Right renal cortex interstitium (tissue), 3 donors: ENCODE measurements around the gene PTGES3. TPM values are rescaled to one million over a fixed set of nuclear protein-coding genes. Genes with fewer than 3 reads are reported as not detected.
"Not testable (repeated sequence)": the region's sequence is repeated elsewhere in the genome, so short reads cannot be mapped to it uniquely, and the experiment has no call there.

Experiments
- DNase-seq, 3 donors: peaks; one replicate each; pipeline ENCODE4 v3.0.0-alpha.2; 2013; ENCODE audit warnings: low read depth in 3 of 3, low spot score in 2 of 3
- polyA plus RNA-seq, 3 donors: library from polyadenylated mRNA; unstranded; fragments of 120-200 nt; gene quantifications; one replicate each; pipeline ENCODE4 v1.2.1, GENCODE V29; 2013; ENCODE audit not compliant: insufficient read length in 3 of 3

The PTGES3 gene
- polyA plus RNA-seq, 3 donors: 335 to 363 (median 347) TPM

DNA sequence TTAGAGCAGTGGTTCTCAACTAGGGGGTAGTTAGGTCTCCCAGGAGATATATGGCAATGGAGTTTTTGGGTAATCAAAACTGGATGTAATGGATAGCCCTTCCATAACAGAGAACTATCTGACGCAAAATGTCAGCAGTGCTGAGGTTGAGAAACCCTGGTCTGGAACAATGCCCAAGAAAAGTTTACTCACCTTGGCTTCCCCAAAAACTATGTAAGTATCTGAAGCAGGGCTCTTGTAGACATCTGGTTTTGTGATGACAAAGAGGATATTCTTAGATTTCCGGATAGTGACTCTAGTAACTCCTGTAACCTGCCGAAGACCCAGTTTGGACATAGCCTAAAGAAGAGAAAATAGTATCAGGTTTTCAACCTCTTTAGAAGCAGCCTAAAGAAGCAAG lies 25.3 kb upstream of the PTGES3 start:
- no peak for DNase-seq

DNA sequence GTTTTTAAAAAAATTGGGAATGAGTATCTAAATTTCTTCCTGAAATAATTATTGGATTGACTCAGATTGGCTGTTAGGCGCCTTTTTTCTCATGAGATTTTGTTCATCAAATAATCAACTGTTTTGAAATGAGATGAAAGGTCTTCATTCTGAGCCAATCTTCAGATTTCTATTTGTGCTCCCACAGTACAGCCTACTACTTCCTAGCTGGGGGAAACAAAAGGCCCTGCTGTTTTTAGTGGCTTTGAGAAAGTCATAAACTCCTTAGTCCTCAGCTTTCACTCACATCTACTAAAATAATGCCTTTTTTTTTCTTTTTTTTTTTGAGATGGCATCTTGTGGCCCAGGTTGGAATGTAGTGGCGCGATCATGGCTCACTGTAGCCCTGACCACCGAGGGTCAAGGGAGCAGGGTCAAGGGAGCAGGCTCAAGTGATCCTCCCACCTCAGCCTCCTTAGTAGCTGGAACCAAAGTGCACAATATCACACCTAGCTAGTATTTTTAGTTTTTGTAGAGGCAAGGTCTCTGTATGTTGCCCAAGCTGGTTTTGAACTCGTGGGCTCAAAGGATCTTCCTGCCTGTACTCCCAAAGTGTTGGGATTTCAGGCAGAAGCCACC lies 21.8 kb upstream of the PTGES3 start:
- DNase-seq: no peak

DNA sequence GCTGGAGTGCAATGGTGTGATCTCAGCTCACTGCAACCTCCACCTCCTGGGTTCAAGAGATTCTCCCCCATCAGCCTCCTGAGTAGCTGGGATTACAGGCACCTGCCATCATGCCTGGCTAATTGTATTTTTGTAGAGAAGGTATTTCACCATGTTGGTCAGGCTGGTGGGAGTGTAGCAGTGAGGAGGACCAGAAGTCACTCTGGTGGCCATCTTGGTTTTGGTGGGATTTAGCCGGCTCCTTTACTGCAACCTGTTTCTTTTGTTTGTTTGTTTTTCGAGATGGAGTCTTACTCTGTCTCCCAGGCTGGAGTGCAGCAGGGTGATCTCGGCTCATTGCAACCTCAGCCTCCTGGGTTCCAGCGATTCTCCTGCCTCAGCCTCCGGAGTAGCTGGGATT lies 16.4 kb upstream of the PTGES3 start:
- not testable (repeated sequence) for DNase-seq

DNA sequence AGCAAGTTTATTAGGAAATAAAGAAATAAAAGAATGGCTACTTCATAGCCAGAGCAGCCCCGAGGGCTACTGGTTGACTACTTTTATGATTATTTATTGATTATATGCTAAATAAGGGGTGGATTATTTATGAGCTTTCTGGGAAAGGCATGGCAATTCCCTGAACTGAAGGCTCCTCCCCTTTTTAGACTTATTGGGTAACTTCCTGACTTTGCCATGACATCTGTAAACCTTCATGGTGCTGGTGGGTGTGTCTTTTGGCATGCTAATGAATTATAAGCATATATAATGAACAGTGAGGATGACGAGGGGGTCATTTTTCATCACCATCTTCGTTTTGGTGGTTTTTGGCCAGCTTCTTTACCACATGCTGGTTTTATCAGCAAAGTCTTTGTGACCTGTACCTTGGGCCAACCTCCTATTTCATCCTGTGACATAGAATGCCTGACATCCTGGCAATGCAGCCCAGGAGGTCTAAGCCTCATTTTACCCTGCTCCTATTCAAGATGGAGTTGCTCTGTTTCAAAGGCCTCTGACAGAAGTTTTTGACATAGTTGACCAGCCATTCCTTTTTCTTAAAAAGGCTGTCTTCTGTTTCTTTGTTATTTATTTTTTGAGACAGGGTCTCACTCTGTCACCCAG lies 11.1 kb upstream of the PTGES3 start:
- DNase-seq: no peak

DNA sequence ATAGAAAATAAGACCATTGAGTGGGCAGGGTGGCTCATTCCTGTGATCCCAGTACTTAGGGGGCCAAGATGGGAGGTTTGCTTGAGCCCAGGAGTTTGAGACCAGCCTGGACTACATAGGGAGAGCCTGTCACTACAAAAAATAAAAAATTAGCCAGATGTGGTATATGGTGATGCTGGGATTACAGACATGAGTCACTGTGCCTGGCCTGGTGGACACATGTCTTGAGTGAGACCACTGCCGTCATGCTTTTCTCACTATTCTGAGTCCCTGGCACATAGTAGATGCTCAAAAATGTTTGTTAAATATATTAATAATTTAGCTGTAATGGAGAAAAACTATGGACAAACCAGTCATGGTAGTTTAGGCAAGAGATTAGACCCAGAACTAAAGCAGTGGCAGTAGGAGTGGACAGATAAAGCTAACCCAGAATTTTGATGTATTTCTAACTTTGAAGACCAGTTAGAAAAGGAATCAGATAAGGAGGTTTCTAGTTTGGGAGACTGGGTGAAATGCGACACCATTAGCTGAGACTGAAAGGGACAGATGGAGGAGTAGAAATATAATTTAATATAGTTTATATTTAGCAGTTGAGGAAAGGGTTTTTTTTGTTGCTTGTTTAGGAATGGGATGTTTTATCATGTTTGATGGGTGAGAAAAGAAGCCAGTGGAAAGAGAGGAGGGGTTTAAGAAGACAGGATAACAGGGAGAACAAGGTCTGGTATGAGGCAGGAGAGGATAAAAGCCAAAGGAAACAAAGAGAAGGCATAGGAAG lies 7.4 kb upstream of the PTGES3 start:
- no peak for DNase-seq

DNA sequence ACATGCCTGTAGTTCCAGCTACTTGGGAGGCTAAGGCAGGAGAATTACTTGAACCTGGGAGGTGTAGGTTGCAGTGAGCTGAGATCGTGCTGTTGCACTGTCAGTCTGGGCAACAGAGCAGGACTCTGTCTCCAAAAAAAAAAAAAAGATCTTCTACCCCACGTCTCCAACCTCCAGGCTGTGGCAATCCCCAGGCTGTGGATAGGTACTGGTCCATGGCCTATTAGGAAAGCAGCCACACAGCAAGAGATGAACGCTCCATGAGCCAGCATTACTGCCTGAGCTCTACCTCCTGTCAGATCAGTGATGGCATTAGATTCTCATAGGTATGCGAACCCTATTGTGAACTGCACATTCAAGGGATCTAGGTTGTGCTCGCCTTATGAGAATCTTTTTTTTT lies 6.1 kb upstream of the PTGES3 start:
- no peak for DNase-seq

DNA sequence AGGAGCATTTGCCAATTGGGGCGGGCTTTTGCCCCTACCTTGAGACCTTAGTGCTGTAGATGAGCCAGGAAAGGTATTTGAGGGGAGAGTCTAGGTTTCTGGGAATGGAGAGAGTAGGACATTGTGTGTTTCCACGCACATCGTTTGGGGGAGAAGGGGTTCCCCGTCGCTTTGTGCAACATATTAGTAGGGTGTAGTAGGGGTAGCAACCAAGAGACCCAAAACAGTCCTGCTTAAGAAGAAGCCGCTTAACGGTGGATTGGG lies 694 bp upstream of the PTGES3 start:
- DNase-seq: no peak

DNA sequence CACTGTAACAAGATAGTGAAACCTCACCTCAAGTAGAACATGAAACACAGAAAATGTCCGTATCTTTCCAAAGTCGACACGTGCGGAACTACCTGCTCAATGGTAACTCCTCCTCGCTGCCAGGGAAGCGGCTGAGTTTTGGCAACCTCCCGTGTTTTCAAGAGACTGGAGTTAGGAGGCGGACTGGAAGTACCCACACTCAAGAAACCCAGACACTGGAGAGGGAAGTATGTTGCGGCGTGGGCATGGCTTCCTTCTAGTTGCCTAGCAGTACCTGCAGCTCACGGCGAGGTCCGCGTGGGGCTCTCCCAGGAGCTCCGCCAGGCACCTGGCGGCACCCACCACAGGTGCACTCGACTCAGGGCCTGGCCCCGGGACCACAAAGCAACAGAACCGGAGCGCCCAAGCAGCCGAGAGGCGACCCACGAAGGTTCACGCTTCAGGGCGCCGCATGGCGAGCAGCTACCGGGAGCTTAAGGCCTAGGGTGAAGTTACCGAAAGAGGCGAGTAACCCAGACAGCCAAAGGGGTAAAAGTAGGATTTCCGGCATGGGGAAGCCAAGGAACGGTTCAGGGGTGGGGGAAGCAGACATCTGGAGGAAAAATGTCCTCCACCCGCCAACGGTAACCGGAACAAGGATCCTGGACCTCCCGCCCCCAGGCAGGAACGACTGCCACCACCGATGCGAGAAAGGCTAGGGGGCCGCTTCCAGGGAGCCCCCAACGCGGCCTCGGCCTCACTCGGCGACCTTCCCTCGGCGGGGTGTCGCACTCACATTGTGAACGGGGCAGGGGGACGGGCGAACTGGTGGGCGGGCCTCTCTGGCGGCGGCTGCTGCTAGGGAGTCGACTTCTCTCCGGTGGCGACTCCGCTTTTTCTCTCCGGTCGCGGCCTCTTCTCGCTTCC lies 608 bp downstream of the PTGES3 start:
- peak in 2 of 3 donors; percentile 21 to 27 for DNase-seq

DNA sequence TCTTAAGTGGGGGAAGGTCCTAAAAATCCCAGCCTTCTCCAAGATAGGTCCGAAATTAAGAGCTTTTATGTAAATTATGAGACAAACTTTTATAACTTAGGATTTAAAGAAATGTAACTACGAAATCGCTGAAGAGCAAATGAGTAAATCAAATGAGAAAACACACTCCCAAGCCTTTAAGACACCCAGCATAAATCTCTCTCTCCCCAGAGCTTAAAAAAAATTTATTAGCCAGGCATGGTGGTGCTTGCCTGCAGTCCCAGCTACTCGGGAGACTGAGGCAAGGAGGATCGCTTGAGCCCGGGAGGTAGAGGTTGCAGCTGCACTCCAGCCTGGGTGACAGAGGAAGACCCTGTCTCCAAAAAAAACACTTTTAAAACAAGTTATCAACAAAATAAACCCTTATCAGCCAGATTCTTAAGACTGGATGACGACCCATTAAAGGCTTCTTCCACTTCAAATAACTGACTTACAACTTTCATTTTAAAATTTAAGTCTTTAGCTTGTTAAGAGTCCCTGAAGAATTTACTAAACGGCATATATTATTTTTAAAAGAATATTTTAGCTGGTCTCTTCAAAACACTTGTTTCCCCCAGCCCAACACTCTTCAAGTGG lies 3.2 kb downstream of the PTGES3 start:
- peak in 2 of 3 donors; percentile 10 to 16 for DNase-seq

DNA sequence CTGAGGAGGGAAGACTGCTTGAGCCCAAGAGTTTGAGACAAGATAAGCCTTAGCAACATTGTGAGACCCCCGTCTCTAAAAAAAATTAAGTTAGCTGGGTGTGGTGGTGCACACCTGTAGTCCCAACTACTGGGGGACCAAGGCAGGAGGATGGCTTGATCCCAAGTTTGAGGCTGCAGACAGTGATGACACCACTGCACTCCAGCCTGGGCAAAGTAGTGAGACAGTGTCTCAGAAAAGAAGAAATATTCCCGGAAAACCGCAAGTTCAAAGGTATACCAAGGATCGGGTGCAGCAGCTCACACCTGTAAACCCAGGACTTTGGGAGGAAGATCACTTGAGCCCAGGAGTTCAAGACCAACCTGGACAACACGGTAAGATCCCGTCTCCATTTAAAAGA lies 5.8 kb downstream of the PTGES3 start:
- no peak for DNase-seq

DNA sequence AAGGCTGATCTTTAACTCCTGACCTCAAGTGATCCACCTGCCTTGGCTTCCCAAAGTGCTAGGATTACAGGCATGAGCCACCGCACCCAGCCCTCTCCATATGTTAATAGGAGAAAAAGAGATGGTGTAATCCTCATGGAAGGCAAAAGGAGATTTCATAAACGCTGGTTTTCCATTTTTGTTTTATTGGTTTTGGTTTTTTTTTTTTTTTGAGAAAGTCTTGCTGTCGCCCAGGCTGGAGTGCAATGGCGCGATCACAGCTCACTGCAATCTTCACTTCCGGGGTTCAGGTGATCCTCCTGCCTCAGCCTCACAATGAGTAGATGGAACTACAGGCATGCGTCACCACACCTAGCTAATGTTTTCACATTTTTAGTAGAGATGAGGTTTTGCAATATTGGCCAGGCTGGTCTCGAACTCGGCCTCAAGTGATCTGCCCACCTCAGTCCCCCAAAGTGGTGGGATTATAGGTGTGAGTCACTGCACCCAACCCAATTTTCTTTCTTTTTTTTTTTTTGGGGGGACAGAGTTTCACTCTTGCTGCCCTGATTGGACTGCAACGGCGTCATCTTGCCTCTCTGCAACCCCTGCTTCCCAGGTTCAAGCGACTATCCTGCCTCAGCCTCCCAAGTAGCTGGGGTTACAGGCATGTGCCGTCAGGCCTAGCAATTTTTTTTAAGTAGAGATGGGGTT lies 8.1 kb downstream of the PTGES3 start:
- DNase-seq: no peak

DNA sequence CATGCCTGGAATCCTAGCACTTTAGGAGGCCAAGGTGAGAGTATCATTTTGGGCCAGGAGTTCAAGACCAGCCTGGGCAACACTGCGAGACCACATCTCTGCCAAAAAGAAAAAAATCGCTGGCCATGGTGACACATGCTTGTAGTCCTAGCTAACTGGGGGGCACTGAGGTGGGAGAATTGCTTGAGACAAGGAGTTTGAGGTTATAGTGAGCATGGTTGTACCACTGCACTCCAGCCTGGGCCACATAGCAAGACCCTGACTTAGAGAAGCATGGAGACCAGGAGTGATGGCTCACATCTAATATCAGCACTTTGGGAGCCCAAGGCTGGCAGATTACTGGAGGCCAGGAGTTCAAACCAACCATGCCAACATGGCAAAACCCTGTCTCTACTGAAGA lies 9.2 kb downstream of the PTGES3 start:
- no peak for DNase-seq

DNA sequence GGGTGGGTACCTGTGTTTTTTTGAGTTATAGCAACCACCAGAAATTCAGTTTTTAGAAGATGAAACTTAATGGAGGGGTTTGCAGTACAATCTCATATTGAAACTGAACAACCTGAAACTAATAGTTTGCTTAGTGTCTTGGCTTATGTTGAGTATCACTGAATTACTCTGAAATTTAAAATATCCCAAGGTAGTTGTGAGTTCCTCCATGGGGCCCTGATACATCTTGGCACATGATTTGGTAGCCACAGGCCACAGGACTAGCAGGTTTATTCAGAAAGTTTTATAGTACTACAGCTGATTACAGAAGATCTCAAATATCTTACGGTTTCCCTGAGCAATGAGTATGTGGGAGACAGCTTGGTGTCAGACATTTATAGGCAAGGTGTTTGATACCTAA lies 10.4 kb downstream of the PTGES3 start:
- no peak for DNase-seq

DNA sequence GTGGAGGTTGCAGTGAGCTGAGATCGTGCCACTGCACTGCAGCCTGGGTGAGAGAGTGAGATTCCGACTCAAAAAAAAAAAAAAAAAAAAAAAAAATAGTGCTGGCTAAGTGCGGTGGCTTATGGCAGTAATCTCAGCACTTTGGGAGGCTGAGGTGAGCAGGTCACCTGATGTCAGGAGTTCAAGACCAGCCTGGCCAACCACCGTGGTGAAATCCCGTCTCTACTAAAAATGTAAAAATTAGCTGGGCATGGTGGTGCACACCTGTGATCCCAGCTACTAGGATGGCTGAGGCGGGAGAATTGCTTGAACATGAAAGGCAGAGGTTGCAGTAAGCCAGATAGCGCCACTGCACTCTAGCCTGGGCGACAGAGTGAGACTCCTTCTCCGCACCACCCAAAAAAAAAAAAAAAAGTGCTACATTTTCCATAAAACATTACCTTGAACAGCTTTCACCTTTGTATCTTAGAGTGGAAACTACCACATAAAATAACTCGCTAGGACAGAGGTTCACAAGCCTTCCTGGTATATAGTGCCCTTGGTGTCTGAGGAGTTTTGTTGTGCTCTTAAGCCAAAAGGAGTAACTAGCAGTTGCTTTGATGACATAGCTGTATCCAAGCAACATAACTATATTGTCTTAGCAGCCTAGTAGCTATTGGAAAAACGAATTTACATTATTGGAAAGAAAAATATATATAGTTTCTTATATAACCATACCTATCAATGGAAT lies 11.1 kb downstream of the PTGES3 start:
- no peak for DNase-seq

DNA sequence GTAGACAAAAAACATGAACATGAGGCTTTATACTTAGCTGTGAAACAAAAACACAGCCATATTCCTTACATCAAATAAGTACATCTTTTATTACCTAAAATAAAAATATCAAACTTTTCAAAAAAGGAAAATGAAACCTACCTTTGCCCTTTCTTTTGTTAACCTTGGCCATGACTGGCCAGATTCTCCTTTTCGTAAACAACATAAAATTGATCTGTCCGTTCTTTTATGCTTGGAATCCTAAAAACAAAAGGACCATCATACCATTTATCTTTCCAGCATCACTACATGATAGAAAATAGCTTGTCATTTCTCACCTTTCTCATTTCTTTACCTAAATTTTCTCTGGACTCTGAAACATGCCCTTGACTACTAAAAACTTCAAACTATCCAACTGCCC lies 16.5 kb downstream of the PTGES3 start:
- DNase-seq: no peak

DNA sequence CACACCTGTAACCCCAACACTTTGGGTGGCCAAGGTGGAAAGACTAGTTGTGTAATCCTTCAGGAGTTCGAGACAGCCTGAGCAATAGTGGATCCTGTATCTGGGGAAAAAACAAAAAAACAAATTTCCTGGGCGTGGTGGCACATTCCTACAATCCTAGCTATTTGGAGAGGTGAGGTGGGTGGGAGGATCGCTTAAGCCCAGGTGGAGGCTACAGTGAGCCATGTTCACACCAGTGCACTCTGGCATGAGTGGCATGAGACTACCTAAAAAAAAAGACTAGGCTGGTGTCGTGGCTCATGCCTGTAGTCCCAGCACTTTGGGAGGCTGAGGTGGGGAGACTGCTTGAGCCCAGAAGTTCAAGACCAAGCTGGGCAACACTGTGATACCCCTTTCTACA lies 17.2 kb downstream of the PTGES3 start:
- DNase-seq: no peak

DNA sequence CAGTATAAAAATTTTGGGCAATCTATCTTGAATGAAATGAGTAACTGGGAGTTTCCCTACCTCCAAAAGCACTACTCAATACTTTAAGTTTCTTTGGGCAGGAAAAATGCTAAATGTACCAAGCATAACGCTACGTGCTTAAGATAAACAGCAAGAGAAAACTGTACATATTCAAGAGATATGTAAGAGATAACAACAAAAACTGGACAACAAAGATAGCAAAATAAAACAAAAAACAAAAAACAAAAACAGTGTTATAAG lies 20.0 kb downstream of the PTGES3 start:
- no peak for DNase-seq

DNA sequence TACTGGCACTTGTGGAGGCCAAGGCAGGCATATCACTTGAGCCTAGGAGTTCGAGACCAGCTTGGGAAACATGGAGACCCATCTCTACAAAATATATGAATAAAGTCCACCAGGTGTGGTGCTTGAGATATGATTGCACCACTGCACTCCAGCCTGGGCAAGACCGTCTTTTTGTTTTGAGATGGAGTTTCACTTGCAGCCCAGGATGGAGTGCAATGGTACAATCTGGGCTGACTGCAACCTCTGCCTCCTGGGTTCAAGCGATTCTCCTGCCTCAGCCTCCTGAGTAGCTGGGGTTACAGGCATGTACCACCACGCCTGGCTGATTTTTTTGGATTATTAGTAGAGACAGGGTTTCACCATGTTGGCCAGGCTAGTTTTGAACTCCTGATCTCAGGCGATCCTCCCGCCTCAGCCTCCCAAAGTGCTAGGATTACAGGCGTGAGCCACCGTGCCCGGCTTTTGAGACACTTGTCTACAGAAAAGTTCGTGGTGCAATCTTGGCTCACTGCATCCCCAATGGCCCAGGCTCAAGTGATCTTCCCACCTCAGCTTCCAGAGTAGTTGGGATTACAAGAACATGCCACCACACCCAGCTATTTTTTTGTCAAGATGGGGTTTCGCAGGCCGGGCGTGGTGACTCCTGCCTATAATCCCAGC lies 26.0 kb downstream of the PTGES3 start:
- DNase-seq: no peak

DNA sequence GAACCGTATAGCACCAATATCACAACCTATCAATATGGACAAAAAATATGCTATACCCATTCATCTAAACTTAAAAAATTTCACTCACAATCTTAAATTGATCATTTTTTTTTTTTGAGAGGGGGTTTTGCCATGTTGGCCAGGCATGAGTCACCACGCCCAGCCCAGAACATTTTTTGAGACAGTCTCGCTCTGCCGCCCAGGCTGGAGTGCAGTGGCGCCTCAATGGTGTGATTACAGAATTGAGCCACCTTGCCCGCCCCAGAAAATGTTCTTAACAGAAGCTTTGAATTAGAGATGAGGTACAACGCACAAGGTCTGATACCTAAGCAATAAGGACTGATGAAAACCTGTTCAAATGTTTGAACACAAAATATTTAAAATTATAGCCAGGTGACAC lies 26.5 kb downstream of the PTGES3 start:
- DNase-seq: no peak
